Endothelial cell (in vitro differentiated cells): ENCODE measurements around the gene NRP2. TPM values are rescaled to one million over a fixed set of nuclear protein-coding genes. Genes with fewer than 3 reads are reported as not detected.

Experiments
- DNase-seq: peaks from one replicate; pipeline ENCODE4 v3.0.0; 2021; ENCODE audit warnings: low spot score
- H3K27ac Mint-ChIP-seq: one replicate; pipeline ENCODE4 v1.8.0; 2021; ENCODE audit warnings: mixed read lengths, inconsistent platforms; ENCODE audit not compliant: unreplicated experiment
- H3K27me3 Mint-ChIP-seq: one replicate; pipeline ENCODE4 v1.8.0; 2021; ENCODE audit warnings: mild to moderate bottlenecking, moderate library complexity, mixed read lengths, inconsistent platforms; ENCODE audit not compliant: unreplicated experiment
- H3K36me3 Mint-ChIP-seq: one replicate; pipeline ENCODE4 v1.8.0; 2021; ENCODE audit warnings: mild to moderate bottlenecking, low read depth, mixed read lengths, inconsistent platforms; ENCODE audit not compliant: unreplicated experiment
- H3K4me1 Mint-ChIP-seq: one replicate; pipeline ENCODE4 v1.8.0; 2021; ENCODE audit warnings: mild to moderate bottlenecking, mixed read lengths, inconsistent platforms; ENCODE audit not compliant: unreplicated experiment
- H3K4me3 Mint-ChIP-seq: one replicate; pipeline ENCODE4 v1.8.0; 2021; ENCODE audit warnings: mild to moderate bottlenecking, mixed read lengths, inconsistent platforms; ENCODE audit not compliant: unreplicated experiment
- H3K9me3 Mint-ChIP-seq: one replicate; pipeline ENCODE4 v1.8.0; 2021; ENCODE audit warnings: mixed read lengths, inconsistent platforms; ENCODE audit not compliant: unreplicated experiment
- CTCF ChIP-seq: fragments of 200-600 bp; sonication (generic); IDR thresholded peaks from one replicate; pipeline ENCODE4 v1.5.0; 2021; ENCODE audit warnings: antibody characterized with exemption; ENCODE audit not compliant: unreplicated experiment
- total RNA-seq: library from RNA; stranded (reverse); fragmentation: NEBNext Ultra II Directional; extraction: Animal tissue kit (Norgen Biotek cat#: 25700); gene quantifications from one replicate; pipeline ENCODE4 v1.2.1, GENCODE V29; 2021; ENCODE audit not compliant: unreplicated experiment

Gene NRP2
- total RNA-seq, 1 donor from 2014 or later: 258 TPM

GRCh38 chr2:205658572-205658971 lies 23.7 kb upstream of the NRP2 start:
- Mint-ChIP-seq H3K27ac (no peak overlapping the region), H3K4me1 (no peaks in the 10 kb centered on the region), H3K27me3 (peaks cover 4% of the 10 kb centered on the region), H3K9me3 (no peaks in the 10 kb centered on the region), H3K36me3 (no peaks in the 10 kb centered on the region), H3K4me3 (no peak overlapping the region)
- TF ChIP-seq CTCF: no peak
- DNase-seq: no peak

GRCh38 chr2:205659922-205660321 lies 22.4 kb upstream of the NRP2 start:
- no peak overlapping the region for H3K27ac Mint-ChIP-seq
- H3K4me3 Mint-ChIP-seq: no peak overlapping the region
- no peaks in the 10 kb centered on the region for H3K4me1 Mint-ChIP-seq
- H3K9me3 Mint-ChIP-seq: no peaks in the 10 kb centered on the region
- H3K27me3 Mint-ChIP-seq: peaks cover 4% of the 10 kb centered on the region
- DNase-seq: no peak
- TF ChIP-seq CTCF: no peak
- no peaks in the 10 kb centered on the region for H3K36me3 Mint-ChIP-seq

- Mint-ChIP-seq H3K27ac (no peak overlapping the region), H3K36me3 (no peaks in the 10 kb centered on the region), H3K9me3 (no peaks in the 10 kb centered on the region), H3K4me1 (peaks cover 3% of the 10 kb centered on the region), H3K4me3 (no peak overlapping the region), H3K27me3 (peaks cover 4% of the 10 kb centered on the region)
- no peak for TF ChIP-seq CTCF
- DNase-seq: no peak
Measured at GRCh38 chr2:205660521-205661124, 21.7 kb upstream of the NRP2 start.

GRCh38 chr2:205661281-205661680 lies 21.0 kb upstream of the NRP2 start:
- Mint-ChIP-seq H3K27ac (no peak overlapping the region), H3K27me3 (peaks cover 4% of the 10 kb centered on the region), H3K4me1 (peaks cover 7% of the 10 kb centered on the region), H3K4me3 (no peak overlapping the region), H3K36me3 (no peaks in the 10 kb centered on the region), H3K9me3 (no peaks in the 10 kb centered on the region)
- DNase-seq: no peak
- no peak for TF ChIP-seq CTCF

GRCh38 chr2:205662206-205662965 lies 19.9 kb upstream of the NRP2 start:
- no peaks in the 10 kb centered on the region for H3K9me3 Mint-ChIP-seq
- DNase-seq: no peak
- H3K27ac Mint-ChIP-seq: no peak overlapping the region
- no peaks in the 10 kb centered on the region for H3K36me3 Mint-ChIP-seq
- TF ChIP-seq CTCF: no peak
- H3K4me1 Mint-ChIP-seq: peaks cover 7% of the 10 kb centered on the region
- H3K4me3 Mint-ChIP-seq: no peak overlapping the region
- H3K27me3 Mint-ChIP-seq: peaks cover 4% of the 10 kb centered on the region
